GM19467 (cell line): ENCODE data around the gene PIP5K1B.

Experiments used
- ATAC-seq: cut with Tn5 transposase; IDR thresholded peaks from one replicate; pipeline ENCODE4 v1.9.1; 2021; ENCODE audit warnings: mild to moderate bottlenecking, moderate library complexity; ENCODE audit not compliant: unreplicated experiment

PIP5K1B gene

GRCh38 chr9:68897577-68898145 is 192.6 kb downstream of the PIP5K1B start:
- no peak for ATAC-seq

DNA sequence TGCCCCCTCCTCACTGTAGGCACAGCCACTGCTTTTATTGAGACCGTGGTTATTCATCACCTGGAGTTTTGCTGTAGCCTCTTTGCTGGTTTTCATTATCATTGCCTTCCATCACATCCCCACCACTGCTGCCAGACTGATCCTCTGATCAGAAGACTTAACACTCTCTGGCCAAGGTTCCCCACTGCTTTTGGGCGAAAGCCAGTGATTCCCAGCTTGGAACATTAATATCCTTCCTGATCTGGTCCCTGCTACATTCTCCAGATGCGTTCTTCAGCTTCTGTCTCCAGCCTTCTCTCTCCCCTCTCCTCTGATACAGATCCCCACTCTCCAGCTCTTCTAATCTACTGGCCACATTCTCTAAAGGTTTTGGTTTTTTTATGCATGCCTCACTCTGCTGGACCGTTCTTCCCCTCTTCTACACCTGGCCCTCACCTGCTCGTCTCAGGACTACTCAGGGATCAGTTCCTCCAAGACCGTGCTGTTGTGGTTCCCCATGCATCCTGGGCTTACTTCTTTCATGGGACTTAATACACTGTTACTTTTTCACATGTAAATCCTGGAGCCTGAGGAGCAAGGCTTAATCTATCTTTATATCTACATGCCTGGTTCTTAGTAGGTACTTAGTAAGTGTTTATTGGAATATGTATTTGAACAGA is 193.9 kb downstream of the PIP5K1B start:
- no peak for ATAC-seq

- no peak for ATAC-seq
Observed at GRCh38 chr9:68904454-68904853, 199.4 kb downstream of the PIP5K1B start.

- ATAC-seq, result no peak
Observed at GRCh38 chr9:68905129-68905528, 200.1 kb downstream of the PIP5K1B start.

GRCh38 chr9:68907910-68908309 is 202.9 kb downstream of the PIP5K1B start:
- no peak for ATAC-seq

- no peak for ATAC-seq
Observed at GRCh38 chr9:68912561-68912960, 207.5 kb downstream of the PIP5K1B start.

DNA sequence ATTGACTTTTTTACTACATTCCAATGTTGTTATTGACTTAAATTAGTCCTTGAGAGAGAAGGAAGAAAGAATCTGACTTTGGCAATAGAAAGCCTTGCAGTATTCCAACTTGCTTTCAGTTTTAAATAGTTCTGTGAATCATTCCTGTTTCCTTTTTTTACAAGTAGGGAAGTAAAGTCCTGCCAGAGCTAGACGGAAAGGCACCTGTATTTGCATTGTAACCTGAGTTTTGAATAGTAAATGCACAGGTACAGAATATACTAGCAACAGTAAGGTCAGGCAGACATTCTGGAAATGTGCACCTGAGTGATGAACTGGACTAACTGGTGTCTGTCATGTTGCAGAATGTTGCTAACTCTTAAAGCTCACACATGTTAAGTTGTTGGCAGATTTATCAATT is 208.0 kb downstream of the PIP5K1B start:
- ATAC-seq, result no peak

DNA sequence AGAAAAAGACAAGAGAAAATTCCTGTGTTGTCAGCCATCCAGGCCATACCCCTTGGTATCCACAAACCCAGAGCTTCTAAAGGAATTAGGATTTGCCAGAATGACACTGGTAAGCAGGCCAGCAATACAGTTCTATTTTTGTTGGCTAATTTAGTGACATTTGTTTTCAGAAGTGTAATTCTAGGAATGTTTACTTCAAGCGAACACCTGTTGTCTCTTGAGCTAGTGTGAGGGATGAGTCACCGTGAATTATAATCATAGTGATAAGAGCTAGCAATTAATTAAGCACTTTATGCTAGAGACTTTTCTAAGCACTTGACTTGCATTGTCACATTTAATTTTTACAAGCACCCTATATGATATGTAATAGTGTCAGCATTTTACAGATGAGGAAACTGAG is 209.7 kb downstream of the PIP5K1B start:
- ATAC-seq, result no peak

DNA sequence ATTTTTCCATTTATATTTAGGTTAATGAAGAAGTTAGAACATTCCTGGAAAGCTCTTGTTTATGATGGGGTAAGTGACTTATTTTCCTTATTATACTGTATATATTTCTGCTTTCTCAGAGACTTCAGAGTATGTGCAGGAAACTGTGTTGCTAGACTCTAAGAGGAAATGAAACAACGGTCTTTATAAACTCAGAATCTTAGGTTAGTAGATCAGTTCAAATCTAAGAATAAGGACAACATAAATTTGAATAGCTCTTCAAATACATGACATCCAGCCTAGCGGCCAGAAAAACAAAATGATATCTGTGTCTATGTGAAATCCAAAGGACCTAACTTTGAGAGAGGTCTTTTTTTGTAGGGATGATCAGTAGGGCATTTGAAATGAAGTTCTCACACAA is 214.6 kb downstream of the PIP5K1B start:
- ATAC-seq, result peak; percentile 45

GRCh38 chr9:68920921-68921320 is 215.9 kb downstream of the PIP5K1B start:
- no peak for ATAC-seq

- no peak for ATAC-seq
Observed at GRCh38 chr9:68923480-68923879, 218.4 kb downstream of the PIP5K1B start.

GRCh38 chr9:68925175-68925574 is 220.1 kb downstream of the PIP5K1B start:
- no peak for ATAC-seq

DNA sequence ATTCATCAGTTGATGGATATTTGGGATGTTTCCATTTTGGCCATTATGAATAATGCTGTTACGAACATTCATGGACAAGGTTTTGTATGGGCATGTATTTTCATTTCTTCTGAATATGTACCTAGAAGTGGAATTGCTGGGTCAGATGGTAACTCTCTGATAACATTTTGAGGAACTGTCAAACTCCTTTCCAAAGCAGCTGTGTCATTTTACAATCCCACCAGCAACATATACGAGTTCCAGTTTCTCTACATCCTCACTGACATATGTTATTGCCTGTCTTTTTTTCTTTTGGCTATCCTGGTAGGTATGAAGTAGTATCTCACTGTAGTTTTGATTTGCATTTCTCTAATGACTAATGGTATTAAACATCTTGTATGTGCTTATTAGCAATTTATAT is 222.1 kb downstream of the PIP5K1B start:
- ATAC-seq, result no peak

- no peak for ATAC-seq
Observed at GRCh38 chr9:68931821-68932220, 226.8 kb downstream of the PIP5K1B start.

- no peak for ATAC-seq
Observed at GRCh38 chr9:68932458-68932857, 227.4 kb downstream of the PIP5K1B start.

DNA sequence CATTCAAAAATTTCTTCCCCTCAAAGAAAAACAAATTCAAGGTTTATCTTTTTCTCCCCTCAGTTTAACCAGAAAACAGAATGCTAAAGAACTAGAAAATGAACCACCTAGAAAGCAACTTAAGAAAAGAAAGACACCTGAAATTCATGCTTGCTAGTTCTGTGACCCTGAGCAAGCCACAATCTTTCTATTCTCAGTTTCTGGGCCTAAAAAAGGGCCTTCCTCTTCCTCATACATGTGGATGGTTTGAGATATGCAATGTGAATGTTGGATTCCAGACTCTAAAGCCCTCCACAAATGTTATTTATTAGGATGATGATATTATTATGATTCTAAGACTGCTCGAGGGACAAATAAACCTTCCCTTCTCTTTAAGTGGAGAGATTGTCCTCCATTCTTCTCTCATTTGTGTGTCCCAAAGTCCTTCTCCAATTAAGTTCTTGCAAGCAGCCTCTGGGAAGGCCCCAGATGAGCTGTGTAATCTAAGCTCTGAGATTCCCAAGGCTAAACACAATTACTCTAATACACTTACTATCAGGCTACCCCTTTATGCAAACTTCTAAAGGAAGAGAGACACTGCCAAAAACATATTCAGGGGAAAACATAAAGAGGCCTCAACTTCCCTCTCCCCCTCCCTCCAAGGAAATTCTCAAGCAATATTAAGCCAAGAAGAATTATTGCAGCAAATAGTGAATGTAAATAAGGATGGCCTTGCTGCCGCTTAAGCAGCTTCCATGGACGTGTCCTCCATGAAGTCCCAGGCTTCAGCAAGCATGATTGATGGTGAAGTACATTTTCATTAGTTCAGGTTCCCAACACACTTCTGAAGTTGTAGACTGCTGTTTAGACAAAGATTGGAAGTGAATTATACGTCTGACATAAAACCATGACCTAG is 228.6 kb downstream of the PIP5K1B start:
- ATAC-seq, result peak; percentile 97

GRCh38 chr9:68934329-68934644 is 229.2 kb downstream of the PIP5K1B start:
- no peak for ATAC-seq

- ATAC-seq, result no peak
Observed at GRCh38 chr9:68940573-68940972, 235.5 kb downstream of the PIP5K1B start.

GRCh38 chr9:68941780-68942459 is 236.9 kb downstream of the PIP5K1B start:
- no peak for ATAC-seq

DNA sequence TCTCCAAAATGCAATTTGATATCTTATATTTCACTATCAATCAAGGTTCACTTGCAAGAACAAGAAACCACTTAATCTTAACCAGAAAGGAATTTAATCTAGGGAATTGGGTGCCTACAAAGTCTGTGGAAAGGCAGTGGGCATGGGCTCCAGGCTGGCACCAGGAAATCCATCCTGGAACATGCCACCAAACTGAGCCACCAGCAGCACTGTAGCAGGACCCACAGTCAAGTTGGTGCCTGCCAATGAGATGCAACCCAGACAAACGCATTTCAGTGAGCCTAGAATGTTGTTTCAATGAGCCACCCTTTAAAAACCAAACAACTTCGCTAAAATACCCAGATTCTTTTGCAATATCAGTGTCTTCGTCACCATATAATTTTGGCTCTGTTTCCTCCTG is 237.8 kb downstream of the PIP5K1B start:
- no peak for ATAC-seq

DNA sequence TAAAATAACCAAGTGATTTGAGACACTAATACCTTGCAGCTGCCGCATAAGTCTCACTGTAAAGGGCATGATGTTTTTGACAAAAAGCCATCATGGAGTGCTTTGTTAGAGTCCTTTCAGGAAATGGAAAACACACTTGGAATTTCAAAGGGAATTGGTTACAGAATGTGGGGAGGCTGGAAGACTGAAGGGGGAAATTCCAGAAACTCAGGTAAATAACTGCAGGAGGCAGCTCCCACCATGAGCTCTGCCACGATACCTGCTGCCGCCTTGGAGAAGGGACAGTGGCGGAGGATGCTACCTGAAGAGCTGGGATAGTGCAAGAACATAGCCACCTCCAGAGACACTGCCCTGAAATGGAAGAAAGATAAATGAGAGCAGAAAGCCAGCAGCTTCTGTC is 242.0 kb downstream of the PIP5K1B start:
- ATAC-seq, result no peak
